ENCODE measurements around the gene POLL.

The POLL gene

GRCh38 chr10:101624526-101625102 is 36.6 kb upstream of the POLL start:
- TF ChIP-seq CTCF (conservative IDR thresholded peaks at IDR 0.05; ENCODE audit: control insufficient read depth, insufficient read depth, low read depth, low read length), result no peak
- no peak overlapping the region for H3K4me3 ChIP-seq (ENCODE audit: control insufficient read depth, low read depth, low read length)
- DNase-seq (ENCODE audit: low read depth), result peak; percentile 16

GRCh38 chr10:101623528-101623927 is 35.5 kb upstream of the POLL start:
- no peak for TF ChIP-seq CTCF (conservative IDR thresholded peaks at IDR 0.05; ENCODE audit: control insufficient read depth, insufficient read depth, low read depth, low read length)
- no peak for DNase-seq (ENCODE audit: low read depth)
- no peak overlapping the region for H3K4me3 ChIP-seq (ENCODE audit: control insufficient read depth, low read depth, low read length)

- no peak for TF ChIP-seq CTCF (conservative IDR thresholded peaks at IDR 0.05; ENCODE audit: control insufficient read depth, insufficient read depth, low read depth, low read length)
- DNase-seq (ENCODE audit: low read depth), result no peak
- no peak overlapping the region for H3K4me3 ChIP-seq (ENCODE audit: control insufficient read depth, low read depth, low read length)
These were observed 31.9 kb upstream of the POLL start for GRCh38 chr10:101619983-101620382.

GRCh38 chr10:101618871-101619270 is 30.8 kb upstream of the POLL start:
- H3K4me3 ChIP-seq (ENCODE audit: control insufficient read depth, low read depth, low read length), result no peak overlapping the region
- no peak for TF ChIP-seq CTCF (conservative IDR thresholded peaks at IDR 0.05; ENCODE audit: control insufficient read depth, insufficient read depth, low read depth, low read length)
- DNase-seq (ENCODE audit: low read depth), result no peak

DNA sequence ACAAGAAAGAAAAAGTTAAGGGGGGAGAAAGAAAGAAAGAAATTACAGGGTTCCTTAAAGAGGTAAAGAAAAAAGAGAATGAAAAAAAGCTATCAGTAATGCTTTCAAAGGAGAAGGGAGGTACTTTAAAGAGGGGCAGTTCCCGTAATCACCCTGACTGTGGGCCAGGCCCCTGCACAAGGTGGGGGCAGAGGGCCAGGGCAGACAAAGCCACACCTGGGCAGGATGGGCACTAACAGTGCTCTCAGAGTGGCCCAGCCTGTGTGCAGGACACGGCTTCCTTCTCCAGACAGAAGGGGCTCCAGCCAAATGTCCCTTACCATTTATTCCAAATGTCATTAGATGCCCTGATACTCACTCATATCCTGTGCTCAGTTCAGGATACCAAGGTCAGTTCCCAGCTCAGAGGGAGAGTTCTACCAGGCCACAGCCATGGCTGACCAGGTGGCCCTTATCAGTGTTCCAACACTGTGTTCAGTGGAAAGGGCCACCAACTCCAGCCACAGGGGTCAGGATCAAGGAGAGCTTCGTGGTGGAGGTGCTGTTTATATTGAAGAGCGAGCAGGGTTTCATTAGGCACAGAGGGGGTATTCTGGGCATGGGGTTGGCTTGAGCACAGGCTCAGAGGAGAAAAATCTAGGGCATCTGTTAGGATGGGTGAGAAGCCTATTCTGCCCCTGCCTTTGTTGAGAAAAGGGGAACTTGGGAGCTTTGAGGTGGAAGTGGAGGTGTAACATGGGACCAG is 29.9 kb upstream of the POLL start:
- no peak for DNase-seq (ENCODE audit: low read depth)
- no peak overlapping the region for H3K4me3 ChIP-seq (ENCODE audit: control insufficient read depth, low read depth, low read length)
- no peak for TF ChIP-seq CTCF (conservative IDR thresholded peaks at IDR 0.05; ENCODE audit: control insufficient read depth, insufficient read depth, low read depth, low read length)

GRCh38 chr10:101617102-101617823 is 29.2 kb upstream of the POLL start:
- TF ChIP-seq CTCF (conservative IDR thresholded peaks at IDR 0.05; ENCODE audit: control insufficient read depth, insufficient read depth, low read depth, low read length), result no peak
- H3K4me3 ChIP-seq (ENCODE audit: control insufficient read depth, low read depth, low read length), result no peak overlapping the region
- DNase-seq (ENCODE audit: low read depth), result no peak
